DOHH2 (cell line): Measurements from ENCODE around the gene ZNF622.

ENCODE experiments used
- H3F3A ChIP-seq: fragments of 200-600 bp; sonication (generic), shearing (Covaris generic); 2 replicates; pipeline ENCODE4 v1.6.0; 2016; ENCODE audit warnings: antibody characterized with exemption, mild to moderate bottlenecking; ENCODE audit not compliant: control insufficient read depth, insufficient read depth
- H3K27ac ChIP-seq: fragments of 200-600 bp; sonication (generic); 2 replicates; pipeline ENCODE4 v1.5.1; 2014; ENCODE audit warnings: low read depth, mild to moderate bottlenecking, low read length, moderate library complexity
- H3K27me3 ChIP-seq: fragments of 200-600 bp; sonication (generic); 2 replicates; pipeline ENCODE4 v1.6.1; 2014; ENCODE audit warnings: mild to moderate bottlenecking, low read length, mixed read lengths; ENCODE audit not compliant: control insufficient read depth
- H3K36me3 ChIP-seq: fragments of 200-600 bp; sonication (generic); 2 replicates; pipeline ENCODE4 v1.6.1; 2014; ENCODE audit warnings: mild to moderate bottlenecking, low read length, moderate library complexity, mixed read lengths; ENCODE audit not compliant: control insufficient read depth
- H3K4me1 ChIP-seq: fragments of 200-600 bp; sonication (generic); 2 replicates; pipeline ENCODE4 v1.6.1; 2014; ENCODE audit warnings: mild to moderate bottlenecking, low read length, mixed read lengths; ENCODE audit not compliant: control insufficient read depth
- H3K4me2 ChIP-seq: fragments of 200-600 bp; sonication (generic); 2 replicates; pipeline ENCODE4 v1.6.0; 2014; ENCODE audit warnings: mild to moderate bottlenecking, low read length, moderate library complexity
- H3K4me3 ChIP-seq: fragments of 200-600 bp; sonication (generic); 2 replicates; pipeline ENCODE4 v1.5.1; 2014; ENCODE audit warnings: mild to moderate bottlenecking, low read length, mixed read lengths
- H3K79me2 ChIP-seq: fragments of 200-600 bp; sonication (generic); 2 replicates; pipeline ENCODE4 v1.6.1; 2014; ENCODE audit warnings: mild to moderate bottlenecking, low read length, mixed read lengths; ENCODE audit not compliant: control insufficient read depth
- H3K9me2 ChIP-seq: fragments of 200-600 bp; sonication (generic); replicated peaks from 2 replicates; pipeline ENCODE4 v1.6.1; 2014; ENCODE audit warnings: mild to moderate bottlenecking, low read length, mixed read lengths; ENCODE audit not compliant: control insufficient read depth
- H3K9me3 ChIP-seq: fragments of 200-600 bp; sonication (generic); 2 replicates; pipeline ENCODE4 v1.6.1; 2014; ENCODE audit warnings: antibody characterized with exemption, low read length, mixed read lengths; ENCODE audit not compliant: control insufficient read depth, insufficient read depth
- H4K20me1 ChIP-seq: fragments of 200-600 bp; sonication (generic); 2 replicates; pipeline ENCODE4 v1.6.0; 2014; ENCODE audit warnings: low read depth, mild to moderate bottlenecking, antibody characterized with exemption, low read length, moderate library complexity; ENCODE audit not compliant: control insufficient read depth, insufficient read depth
- CTCF ChIP-seq: fragments of 200-600 bp; sonication (generic); IDR thresholded peaks from one replicate; pipeline ENCODE4 v1.5.1; 2014; ENCODE audit warnings: antibody characterized with exemption, mild to moderate bottlenecking, low read depth, low read length; ENCODE audit not compliant: poor library complexity, severe bottlenecking
- EZH2phosphoT487 ChIP-seq: fragments of 200-600 bp; sonication (generic); IDR thresholded peaks from 2 replicates; pipeline ENCODE4 v1.6.1; 2017; ENCODE audit warnings: borderline replicate concordance, mild to moderate bottlenecking, antibody characterized with exemption, low read length, moderate library complexity, mixed read lengths

The ZNF622 gene

GRCh38 chr5:16489322-16489791 is 23.8 kb upstream of the ZNF622 start:
- Histone ChIP-seq H3K4me2 (no peak overlapping the region), H3K4me3 (no peak overlapping the region), H3K79me2 (no peaks in the 10 kb centered on the region), H3K4me1 (no peaks in the 10 kb centered on the region), H3F3A (no peaks in the 10 kb centered on the region), H3K27me3 (no peaks in the 10 kb centered on the region), H3K27ac (no peak overlapping the region), H4K20me1 (no peaks in the 10 kb centered on the region), H3K36me3 (no peaks in the 10 kb centered on the region), H3K9me3 (no peaks in the 10 kb centered on the region), H3K9me2 (no peaks in the 10 kb centered on the region)
- no peak for TF ChIP-seq EZH2phosphoT487
- peak; percentile 57 for TF ChIP-seq CTCF

- TF ChIP-seq CTCF (no peak), EZH2phosphoT487 (no peak)
- Histone ChIP-seq H3K9me3 (no peaks in the 10 kb centered on the region), H3K27ac (no peak overlapping the region), H3K36me3 (no peaks in the 10 kb centered on the region), H3K9me2 (no peaks in the 10 kb centered on the region), H3K4me3 (no peak overlapping the region), H3K4me2 (no peak overlapping the region), H3F3A (no peaks in the 10 kb centered on the region), H3K79me2 (no peaks in the 10 kb centered on the region), H4K20me1 (no peaks in the 10 kb centered on the region), H3K4me1 (no peaks in the 10 kb centered on the region), H3K27me3 (peaks cover 3% of the 10 kb centered on the region; the same call in 1 of the 2 replicates)
These were observed 21.9 kb upstream of the ZNF622 start for GRCh38 chr5:16487456-16487855.

GRCh38 chr5:16486711-16487111 is 21.1 kb upstream of the ZNF622 start:
- H3K9me3 ChIP-seq = no peaks in the 10 kb centered on the region

More at GRCh38 chr5:16486711-16487111, 21.1 kb upstream of the ZNF622 start:
- Histone ChIP-seq H3F3A (no peaks in the 10 kb centered on the region), H3K4me2 (no peak overlapping the region), H4K20me1 (no peaks in the 10 kb centered on the region), H3K27me3 (peaks cover 3% of the 10 kb centered on the region), H3K4me1 (no peaks in the 10 kb centered on the region), H3K36me3 (no peaks in the 10 kb centered on the region), H3K4me3 (no peak overlapping the region), H3K79me2 (no peaks in the 10 kb centered on the region), H3K27ac (no peak overlapping the region), H3K9me2 (no peaks in the 10 kb centered on the region)
- TF ChIP-seq CTCF = no peak
- no peak for TF ChIP-seq EZH2phosphoT487
